Measurements from ENCODE around the gene ACTR3. TPM values are rescaled to one million over a fixed set of nuclear protein-coding genes. Genes with fewer than 3 reads are reported as not detected.

ACTR3 gene
- total RNA-seq, 3 donors from 2014 or later, result 217 to 242 (median 227) TPM

- intact Hi-C loops (cut with DNase I, micrococcal nuclease), result loop anchor here in 1 of 2 donors (5.0 kb wide), 1 partner anchor 130 kb away; the partner anchor contains the start of gene SLC35F5
- no peak for TF ChIP-seq CTCF (IDR thresholded peaks at IDR 0.05)
- Histone ChIP-seq H3K9me3 (no peaks in the 10 kb centered on the region), H3K36me3 (ENCODE audit: low read depth) (no peaks in the 10 kb centered on the region), H3K4me1 (ENCODE audit: low read depth) (peaks cover 27% of the 10 kb centered on the region), H3K4me3 (no peak overlapping the region)
- ATAC-seq (no peak), DNase-seq (no peak)
Measured at GRCh38 chr2:113887009-113887792, 2.7 kb upstream of the ACTR3 start.

GRCh38 chr2:113888641-113889470 lies 1.0 kb upstream of the ACTR3 start:
- peak; percentile 75 to 77 (median 76) for DNase-seq
- intact Hi-C loops (cut with DNase I, micrococcal nuclease), result loop anchor here in 1 of 2 donors (5.0 kb wide), 1 partner anchor 132 kb away; the partner anchor contains the start of gene SLC35F5
- Histone ChIP-seq H3K4me1 (ENCODE audit: low read depth) (peaks cover 44% of the 10 kb centered on the region), H3K4me3 (peak overlapping the region; percentile 86), H3K9me3 (no peaks in the 10 kb centered on the region), H3K36me3 (ENCODE audit: low read depth) (no peaks in the 10 kb centered on the region)
- TF ChIP-seq CTCF (IDR thresholded peaks at IDR 0.05), result no peak
- peak; percentile 32 for ATAC-seq

- peak overlapping the region; percentile 86 for H3K4me3 ChIP-seq
- H3K36me3 ChIP-seq (ENCODE audit: low read depth), result no peaks in the 10 kb centered on the region
- DNase-seq (peak; percentile 76 to 81 (median 81)), ATAC-seq (peak; percentile 44)
- peaks cover 52% of the 10 kb centered on the region for H3K4me1 ChIP-seq (ENCODE audit: low read depth)
- no peak for TF ChIP-seq CTCF (IDR thresholded peaks at IDR 0.05)
- intact Hi-C loops (cut with DNase I, micrococcal nuclease), result loop anchor here in 1 of 2 donors (10.0 kb wide), 1 partner anchor 64 kb away; no protein-coding TSS in a partner anchor
- H3K9me3 ChIP-seq, result no peaks in the 10 kb centered on the region
Measured at GRCh38 chr2:113890253-113891235, 655 bp downstream of the ACTR3 start.

GRCh38 chr2:113891265-113891959 lies 1.5 kb downstream of the ACTR3 start:
- Histone ChIP-seq H3K9me3 (no peaks in the 10 kb centered on the region), H3K4me3 (peak overlapping the region; percentile 86), H3K36me3 (ENCODE audit: low read depth) (no peaks in the 10 kb centered on the region), H3K4me1 (ENCODE audit: low read depth) (peaks cover 55% of the 10 kb centered on the region)
- no peak for TF ChIP-seq CTCF (IDR thresholded peaks at IDR 0.05)
- no peak for ATAC-seq
- intact Hi-C loops (cut with DNase I, micrococcal nuclease), result loop anchor here in 1 of 2 donors (10.0 kb wide), 1 partner anchor 63 kb away; no protein-coding TSS in a partner anchor
- no peak for DNase-seq
